Hematopoietic multipotent progenitor cell treated with erythropoietin and hydrocortisone succinate and interleukin-3 and kit ligand, for 17 days (in vitro differentiated cells): ENCODE data around the gene FAM169A.
"Not testable (repeated sequence)": the region's sequence is repeated elsewhere in the genome, so short reads cannot be mapped to it uniquely, and the experiment has no call there.

ENCODE experiments used
- DNase-seq: peaks from one replicate; pipeline ENCODE4 v3.0.0-alpha.2; 2015; ENCODE audit warnings: low spot score

FAM169A gene

GRCh38 chr5:74791669-74792068, 74.5 kb downstream of the FAM169A start:
- DNase-seq, result not testable (repeated sequence)

- DNase-seq, result no peak
These were observed 78.8 kb downstream of the FAM169A start for GRCh38 chr5:74787424-74787823.

- DNase-seq, result no peak
These were observed 79.3 kb downstream of the FAM169A start for GRCh38 chr5:74786851-74787250.

- DNase-seq, result no peak
These were observed 87.6 kb downstream of the FAM169A start for GRCh38 chr5:74778609-74779008.

GRCh38 chr5:74772359-74772758, 93.8 kb downstream of the FAM169A start:
- DNase-seq, result no peak

- peak; percentile 52 for DNase-seq
These were observed 98.6 kb downstream of the FAM169A start for GRCh38 chr5:74767579-74767913.

- DNase-seq, result peak; percentile 92
These were observed 99.2 kb downstream of the FAM169A start, which contains the start of the genes GFM2 and NSA2 for GRCh38 chr5:74766849-74767578. Gene GFM2 (minus strand): TSS chr5:74767117. CDS start chr5:74763742, 3,375 bp downstream. Gene NSA2 (plus strand): TSS chr5:74767249. CDS start chr5:74767361, 112 bp downstream.

GRCh38 chr5:74766418-74766848, 99.8 kb downstream of the FAM169A start:
- DNase-seq, result peak; percentile 69

GRCh38 chr5:74765929-74766328, 100.3 kb downstream of the FAM169A start:
- DNase-seq, result no peak

- DNase-seq, result no peak
These were observed 101.0 kb downstream of the FAM169A start for GRCh38 chr5:74765201-74765600.

- DNase-seq, result no peak
These were observed 102.7 kb downstream of the FAM169A start for GRCh38 chr5:74763504-74763903.

- no peak for DNase-seq
These were observed 103.6 kb downstream of the FAM169A start for GRCh38 chr5:74762599-74762998.

- DNase-seq, result no peak
These were observed 104.9 kb downstream of the FAM169A start for GRCh38 chr5:74761241-74761640.

- not testable (repeated sequence) for DNase-seq
These were observed 117.4 kb downstream of the FAM169A start for GRCh38 chr5:74748742-74749141.

- no peak for DNase-seq
These were observed 127.8 kb downstream of the FAM169A start for GRCh38 chr5:74738406-74738805.

GRCh38 chr5:74736759-74737158, 129.4 kb downstream of the FAM169A start:
- no peak for DNase-seq
